HG03520 (cell line): ENCODE measurements around the gene SRR.

Source experiments
- ATAC-seq: cut with Tn5 transposase; IDR thresholded peaks from one replicate; pipeline ENCODE4 v1.9.1; 2021; ENCODE audit warnings: mild to moderate bottlenecking, moderate library complexity; ENCODE audit not compliant: unreplicated experiment

SRR gene

GRCh38 chr17:2369551-2370210 is 65.9 kb downstream of the SRR start:
- ATAC-seq: no peak

- no peak for ATAC-seq
Measured at GRCh38 chr17:2370211-2370589, 66.5 kb downstream of the SRR start.

GRCh38 chr17:2371183-2372130 is 67.7 kb downstream of the SRR start:
- ATAC-seq: no peak

- no peak for ATAC-seq
Measured at GRCh38 chr17:2372180-2372579, 68.4 kb downstream of the SRR start.

- ATAC-seq: no peak
Measured at GRCh38 chr17:2372681-2373080, 68.9 kb downstream of the SRR start.

- ATAC-seq: no peak
Measured at GRCh38 chr17:2373179-2373578, 69.4 kb downstream of the SRR start.
